Adipose tissue (tissue), 3 donors: ENCODE data around the gene VPS26B. TPM values are rescaled to one million over a fixed set of nuclear protein-coding genes. Genes with fewer than 3 reads are reported as not detected.

Experiments used
- H3K27ac ChIP-seq: one replicate; pipeline ENCODE4 v1.5.1; 2013; ENCODE audit warnings: low read depth, low read length
- WGBS, 3 donors: extraction: QIAGEN DNeasy Blood & Tissue Kit; methylation state at CpG; one replicate each; pipeline ENCODE4 v1.1.7; 2013; 5-methylcytosine and 5-hydroxymethylcytosine counted together
- polyA plus RNA-seq, 3 donors: library from polyadenylated mRNA; stranded (reverse); fragments of 200-250 nt; gene quantifications; one replicate each; pipeline ENCODE4 v1.2.3, GENCODE V29; 2013
- donor health status: healthy with polysubstance abuse.
- donor health status: Bipolar disorder and iron deficiency.
- donor health status: healthy.

Gene VPS26B
- polyA plus RNA-seq, 3 donors = 19.8 to 24.4 (median 20.8) TPM

GRCh38 chr11:134291196-134291595, 66.7 kb downstream of the VPS26B start:
- no peak overlapping the region for H3K27ac ChIP-seq
- WGBS, 3 donors = 78 to 96% (median 84%) methylated on average over 6 of the region's 6 CpGs

- WGBS, 3 donors = 76 to 86% (median 85%) methylated on average over 15 of the region's 15 CpGs
Observed at GRCh38 chr11:134292661-134293060, 68.2 kb downstream of the VPS26B start.

GRCh38 chr11:134293119-134294113, 68.9 kb downstream of the VPS26B start:
- WGBS, 3 donors = 76 to 82% (median 81%) methylated on average over 19 to 20 of the region's 20 CpGs
- H3K27ac ChIP-seq = no peak overlapping the region

More at GRCh38 chr11:134292661-134293060, 68.2 kb downstream of the VPS26B start:
- no peak overlapping the region for H3K27ac ChIP-seq

GRCh38 chr11:134294664-134295063, 70.2 kb downstream of the VPS26B start:
- no peak overlapping the region for H3K27ac ChIP-seq
- WGBS, 3 donors = 66 to 82% (median 68%) methylated on average over 9 of the region's 9 CpGs

Other genes starting within 250 kb of the VPS26B start
- gene JAM3, start 155.6 kb upstream of the VPS26B start, polyA plus RNA-seq = 10 to 100 TPM in 2 of 3 donors, 1 to 10 TPM in 1; 2.9 to 11.6 (median 10.5) TPM
- gene NCAPD3, start 704 bp upstream of the VPS26B start, polyA plus RNA-seq = 10 to 100 TPM in 1 of 3 donors, 1 to 10 TPM in 2; 5.1 to 14.3 (median 6.7) TPM
- 10 to 100 TPM; 26.6 to 64.8 (median 63.5) TPM for gene THYN1, start 28.7 kb downstream of the VPS26B start, polyA plus RNA-seq
- gene ACAD8, start 28.9 kb downstream of the VPS26B start, polyA plus RNA-seq = 10 to 100 TPM; 15.7 to 28.3 (median 24.2) TPM
- gene GLB1L3, start 51.7 kb downstream of the VPS26B start, polyA plus RNA-seq = under 1 TPM in 1 of 3 donors, not detected in 2; 0.03 TPM
- gene GLB1L2, start 107.3 kb downstream of the VPS26B start, polyA plus RNA-seq = 1 to 10 TPM in 2 of 3 donors, under 1 TPM in 1; 0.79 to 5.2 (median 1.3) TPM
- 1 to 10 TPM in 1 of 3 donors, under 1 TPM in 1, not detected in 1; 0.09 to 1.7 TPM for gene B3GAT1, start 187.6 kb downstream of the VPS26B start, polyA plus RNA-seq